ENCODE data around the gene USE1.

Gene USE1

GRCh38 chr19:17206736-17207581, 8.2 kb upstream of the USE1 start:
- no peak for FAIRE-seq
- no peak for DNase-seq (ENCODE audit: insufficient read length)
- TF ChIP-seq POLR2AphosphoS5 (IDR thresholded peaks at IDR 0.05; ENCODE audit: low read depth, low read length) (no peak), TAF1 (IDR thresholded peaks at IDR 0.05; ENCODE audit: borderline replicate concordance, low read depth, low read length) (no peak), POLR2A (IDR thresholded peaks at IDR 0.05; ENCODE audit: low read depth, low read length) (no peak)

- TF ChIP-seq TAF1 (IDR thresholded peaks at IDR 0.05; ENCODE audit: borderline replicate concordance, low read depth, low read length) (no peak), POLR2AphosphoS5 (IDR thresholded peaks at IDR 0.05; ENCODE audit: low read depth, low read length) (peak; percentile 12), POLR2A (IDR thresholded peaks at IDR 0.05; ENCODE audit: low read depth, low read length) (0 out of 2 replicates have a peak, but pooled peaks have one; percentile 3)
- DNase-seq (ENCODE audit: insufficient read length), result peak; percentile 68
- FAIRE-seq, result peak; percentile 90
These were observed 5.8 kb upstream of the USE1 start for GRCh38 chr19:17209126-17210036.

GRCh38 chr19:17210296-17210695, 4.9 kb upstream of the USE1 start:
- FAIRE-seq, result peak; percentile 9
- TF ChIP-seq POLR2A (IDR thresholded peaks at IDR 0.05; ENCODE audit: low read depth, low read length) (no peak), POLR2AphosphoS5 (IDR thresholded peaks at IDR 0.05; ENCODE audit: low read depth, low read length) (no peak), TAF1 (IDR thresholded peaks at IDR 0.05; ENCODE audit: borderline replicate concordance, low read depth, low read length) (no peak)
- DNase-seq (ENCODE audit: insufficient read length), result no peak

GRCh38 chr19:17211547-17212446, 3.4 kb upstream of the USE1 start:
- no peak for FAIRE-seq
- no peak for DNase-seq (ENCODE audit: insufficient read length)
- TF ChIP-seq TAF1 (IDR thresholded peaks at IDR 0.05; ENCODE audit: borderline replicate concordance, low read depth, low read length), result no peak
- no peak for TF ChIP-seq POLR2A (IDR thresholded peaks at IDR 0.05; ENCODE audit: low read depth, low read length)
- no peak for TF ChIP-seq POLR2AphosphoS5 (IDR thresholded peaks at IDR 0.05; ENCODE audit: low read depth, low read length)

- peak; percentile 64; the same call in 1 of the 2 replicates for TF ChIP-seq POLR2AphosphoS5 (IDR thresholded peaks at IDR 0.05; ENCODE audit: low read depth, low read length)
- TF ChIP-seq TAF1 (IDR thresholded peaks at IDR 0.05; ENCODE audit: borderline replicate concordance, low read depth, low read length), result no peak
- TF ChIP-seq POLR2A (IDR thresholded peaks at IDR 0.05; ENCODE audit: low read depth, low read length), result peak; percentile 51; the same call in 1 of the 2 replicates
- DNase-seq (ENCODE audit: insufficient read length), result no peak
- no peak for FAIRE-seq
These were observed 1.8 kb upstream of the USE1 start for GRCh38 chr19:17213334-17213733.

- DNase-seq (ENCODE audit: insufficient read length) (no peak), FAIRE-seq (no peak)
- TF ChIP-seq TAF1 (IDR thresholded peaks at IDR 0.05; ENCODE audit: borderline replicate concordance, low read depth, low read length), result no peak
- TF ChIP-seq POLR2AphosphoS5 (IDR thresholded peaks at IDR 0.05; ENCODE audit: low read depth, low read length), result no peak
- TF ChIP-seq POLR2A (IDR thresholded peaks at IDR 0.05; ENCODE audit: low read depth, low read length), result no peak
These were observed 540 bp upstream of the USE1 start for GRCh38 chr19:17214508-17215126.

GRCh38 chr19:17216058-17216670, 1.0 kb downstream of the USE1 start:
- FAIRE-seq (no peak), DNase-seq (ENCODE audit: insufficient read length) (no peak)
- TF ChIP-seq TAF1 (IDR thresholded peaks at IDR 0.05; ENCODE audit: borderline replicate concordance, low read depth, low read length) (no peak), POLR2AphosphoS5 (IDR thresholded peaks at IDR 0.05; ENCODE audit: low read depth, low read length) (no peak), POLR2A (IDR thresholded peaks at IDR 0.05; ENCODE audit: low read depth, low read length) (no peak)

GRCh38 chr19:17219286-17219685, 4.1 kb downstream of the USE1 start:
- no peak for TF ChIP-seq TAF1 (IDR thresholded peaks at IDR 0.05; ENCODE audit: borderline replicate concordance, low read depth, low read length)
- TF ChIP-seq POLR2AphosphoS5 (IDR thresholded peaks at IDR 0.05; ENCODE audit: low read depth, low read length), result no peak
- no peak for TF ChIP-seq POLR2A (IDR thresholded peaks at IDR 0.05; ENCODE audit: low read depth, low read length)
- DNase-seq (ENCODE audit: insufficient read length), result no peak
- FAIRE-seq, result no peak

- FAIRE-seq (no peak), DNase-seq (ENCODE audit: insufficient read length) (no peak)
- TF ChIP-seq TAF1 (IDR thresholded peaks at IDR 0.05; ENCODE audit: borderline replicate concordance, low read depth, low read length), result no peak
- no peak for TF ChIP-seq POLR2A (IDR thresholded peaks at IDR 0.05; ENCODE audit: low read depth, low read length)
- TF ChIP-seq POLR2AphosphoS5 (IDR thresholded peaks at IDR 0.05; ENCODE audit: low read depth, low read length), result no peak
These were observed 5.1 kb downstream of the USE1 start for GRCh38 chr19:17220207-17220758.

- TF ChIP-seq POLR2A (IDR thresholded peaks at IDR 0.05; ENCODE audit: low read depth, low read length) (no peak), POLR2AphosphoS5 (IDR thresholded peaks at IDR 0.05; ENCODE audit: low read depth, low read length) (no peak), TAF1 (IDR thresholded peaks at IDR 0.05; ENCODE audit: borderline replicate concordance, low read depth, low read length) (no peak)
- no peak for DNase-seq (ENCODE audit: insufficient read length)
- no peak for FAIRE-seq
These were observed 9.9 kb downstream of the USE1 start for GRCh38 chr19:17225053-17225452.

Measured in GM12892 (cell line).